Measurements from ENCODE around the gene TNIK.

- TF ChIP-seq, protein P1, sequence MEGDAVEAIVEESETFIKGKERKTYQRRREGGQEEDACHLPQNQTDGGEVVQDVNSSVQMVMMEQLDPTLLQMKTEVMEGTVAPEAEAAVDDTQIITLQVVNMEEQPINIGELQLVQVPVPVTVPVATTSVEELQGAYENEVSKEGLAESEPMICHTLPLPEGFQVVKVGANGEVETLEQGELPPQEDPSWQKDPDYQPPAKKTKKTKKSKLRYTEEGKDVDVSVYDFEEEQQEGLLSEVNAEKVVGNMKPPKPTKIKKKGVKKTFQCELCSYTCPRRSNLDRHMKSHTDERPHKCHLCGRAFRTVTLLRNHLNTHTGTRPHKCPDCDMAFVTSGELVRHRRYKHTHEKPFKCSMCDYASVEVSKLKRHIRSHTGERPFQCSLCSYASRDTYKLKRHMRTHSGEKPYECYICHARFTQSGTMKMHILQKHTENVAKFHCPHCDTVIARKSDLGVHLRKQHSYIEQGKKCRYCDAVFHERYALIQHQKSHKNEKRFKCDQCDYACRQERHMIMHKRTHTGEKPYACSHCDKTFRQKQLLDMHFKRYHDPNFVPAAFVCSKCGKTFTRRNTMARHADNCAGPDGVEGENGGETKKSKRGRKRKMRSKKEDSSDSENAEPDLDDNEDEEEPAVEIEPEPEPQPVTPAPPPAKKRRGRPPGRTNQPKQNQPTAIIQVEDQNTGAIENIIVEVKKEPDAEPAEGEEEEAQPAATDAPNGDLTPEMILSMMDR (IDR thresholded peaks at IDR 0.05; ENCODE audit: poor library complexity) = no peak
- no peak for TF ChIP-seq EZH2phosphoT487 (IDR thresholded peaks at IDR 0.05; ENCODE audit: low read depth, severe bottlenecking, unreplicated experiment)
Measured at GRCh38 chr3:171465763-171466162, 5.6 kb upstream of the TNIK start.

Measured in hepatocyte (in vitro differentiated cells).